Astrocyte of the spinal cord (primary cell): ENCODE results near the gene KRTAP10-3.

Source experiments
- DNase-seq: peaks from one replicate; pipeline ENCODE4 v3.0.0; 2011; ENCODE audit warnings: low read depth, low spot score
- H3K4me3 ChIP-seq: 2 replicates; pipeline ENCODE4 v1.5.1; 2011; ENCODE audit warnings: low read depth, mild to moderate bottlenecking, low read length, moderate library complexity
- in situ Hi-C: cut with HindIII; loops from 2 replicates; pipeline ENCODE4 v1.10.0; 2017; ENCODE audit warnings: low sequenced_read_pairs
- TF ChIP-seq, protein P1 (sequence below): IDR thresholded peaks from 2 replicates; pipeline ENCODE4 v1.5.1; 2012; ENCODE audit warnings: low read depth, mild to moderate bottlenecking, low read length, inconsistent platforms

Gene KRTAP10-3

DNA sequence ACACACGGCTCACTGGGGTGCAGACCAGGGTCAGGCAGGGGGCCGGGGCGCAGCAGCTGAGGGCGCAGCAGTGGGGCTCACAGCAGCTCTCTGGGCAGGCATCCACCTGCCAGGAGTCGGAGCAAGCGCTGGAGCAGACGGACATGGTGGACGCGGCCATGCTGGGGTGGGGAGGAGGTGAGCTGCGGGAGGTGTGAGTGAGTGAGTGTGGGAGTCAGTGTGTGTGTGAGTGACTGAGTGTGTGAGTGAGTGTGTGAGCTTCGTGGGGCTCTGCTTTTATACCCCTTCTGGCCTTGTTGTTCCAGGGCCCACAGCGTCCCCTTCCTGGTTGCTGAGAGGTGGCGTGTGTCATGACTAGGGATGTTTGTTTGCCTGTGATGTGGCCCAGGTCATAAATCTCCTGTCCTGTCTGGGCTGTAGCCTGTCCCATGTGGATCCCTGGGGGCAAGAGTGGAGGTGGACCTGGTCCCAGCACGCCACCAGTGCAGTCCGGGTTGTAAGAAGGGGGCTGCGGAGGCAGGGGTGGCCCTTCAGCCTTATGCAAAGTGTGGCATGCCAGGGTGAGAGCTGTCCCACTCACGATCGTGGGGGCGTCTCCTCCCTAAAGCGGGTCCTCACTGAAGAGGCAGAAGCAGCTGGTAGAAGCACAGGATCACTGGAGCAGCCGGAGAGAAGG is 18.5 kb downstream of the KRTAP10-3 start, which contains the start of gene KRTAP10-1:
KRTAP10-1 (minus strand) TSS at position 205 of the 676 bp plus-strand sequence; CDS start at position 160, 45 bp downstream.
- in situ Hi-C loops = no loop called here
- TF ChIP-seq, protein P1, sequence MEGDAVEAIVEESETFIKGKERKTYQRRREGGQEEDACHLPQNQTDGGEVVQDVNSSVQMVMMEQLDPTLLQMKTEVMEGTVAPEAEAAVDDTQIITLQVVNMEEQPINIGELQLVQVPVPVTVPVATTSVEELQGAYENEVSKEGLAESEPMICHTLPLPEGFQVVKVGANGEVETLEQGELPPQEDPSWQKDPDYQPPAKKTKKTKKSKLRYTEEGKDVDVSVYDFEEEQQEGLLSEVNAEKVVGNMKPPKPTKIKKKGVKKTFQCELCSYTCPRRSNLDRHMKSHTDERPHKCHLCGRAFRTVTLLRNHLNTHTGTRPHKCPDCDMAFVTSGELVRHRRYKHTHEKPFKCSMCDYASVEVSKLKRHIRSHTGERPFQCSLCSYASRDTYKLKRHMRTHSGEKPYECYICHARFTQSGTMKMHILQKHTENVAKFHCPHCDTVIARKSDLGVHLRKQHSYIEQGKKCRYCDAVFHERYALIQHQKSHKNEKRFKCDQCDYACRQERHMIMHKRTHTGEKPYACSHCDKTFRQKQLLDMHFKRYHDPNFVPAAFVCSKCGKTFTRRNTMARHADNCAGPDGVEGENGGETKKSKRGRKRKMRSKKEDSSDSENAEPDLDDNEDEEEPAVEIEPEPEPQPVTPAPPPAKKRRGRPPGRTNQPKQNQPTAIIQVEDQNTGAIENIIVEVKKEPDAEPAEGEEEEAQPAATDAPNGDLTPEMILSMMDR = no peak
- DNase-seq = no peak
- no peak within 1 kb of the TSS for H3K4me3 ChIP-seq

DNA sequence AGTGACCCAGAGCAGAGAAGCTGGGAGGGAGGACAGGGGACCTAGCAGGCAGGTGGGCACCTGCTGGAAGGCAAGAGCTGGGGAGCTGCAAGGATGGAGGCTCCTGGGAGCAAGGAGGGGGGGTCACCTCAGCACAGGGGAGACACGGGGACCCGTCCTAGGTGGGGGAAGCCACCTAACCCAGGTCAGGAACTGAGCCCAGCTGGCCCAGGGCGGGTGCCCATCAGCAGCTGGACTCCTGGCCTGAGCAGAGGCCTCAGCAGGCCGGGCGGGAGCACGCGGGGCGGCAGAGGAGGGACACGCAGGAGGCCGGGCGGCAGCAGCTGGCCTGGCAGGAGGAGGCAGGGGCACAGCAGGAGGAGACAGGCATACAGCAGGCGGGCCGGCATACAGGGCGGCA is 19.5 kb downstream of the KRTAP10-3 start:
- TF ChIP-seq, protein P1 = no peak
- DNase-seq = no peak
- in situ Hi-C loops = no loop called here
- no peak overlapping the region for H3K4me3 ChIP-seq

DNA sequence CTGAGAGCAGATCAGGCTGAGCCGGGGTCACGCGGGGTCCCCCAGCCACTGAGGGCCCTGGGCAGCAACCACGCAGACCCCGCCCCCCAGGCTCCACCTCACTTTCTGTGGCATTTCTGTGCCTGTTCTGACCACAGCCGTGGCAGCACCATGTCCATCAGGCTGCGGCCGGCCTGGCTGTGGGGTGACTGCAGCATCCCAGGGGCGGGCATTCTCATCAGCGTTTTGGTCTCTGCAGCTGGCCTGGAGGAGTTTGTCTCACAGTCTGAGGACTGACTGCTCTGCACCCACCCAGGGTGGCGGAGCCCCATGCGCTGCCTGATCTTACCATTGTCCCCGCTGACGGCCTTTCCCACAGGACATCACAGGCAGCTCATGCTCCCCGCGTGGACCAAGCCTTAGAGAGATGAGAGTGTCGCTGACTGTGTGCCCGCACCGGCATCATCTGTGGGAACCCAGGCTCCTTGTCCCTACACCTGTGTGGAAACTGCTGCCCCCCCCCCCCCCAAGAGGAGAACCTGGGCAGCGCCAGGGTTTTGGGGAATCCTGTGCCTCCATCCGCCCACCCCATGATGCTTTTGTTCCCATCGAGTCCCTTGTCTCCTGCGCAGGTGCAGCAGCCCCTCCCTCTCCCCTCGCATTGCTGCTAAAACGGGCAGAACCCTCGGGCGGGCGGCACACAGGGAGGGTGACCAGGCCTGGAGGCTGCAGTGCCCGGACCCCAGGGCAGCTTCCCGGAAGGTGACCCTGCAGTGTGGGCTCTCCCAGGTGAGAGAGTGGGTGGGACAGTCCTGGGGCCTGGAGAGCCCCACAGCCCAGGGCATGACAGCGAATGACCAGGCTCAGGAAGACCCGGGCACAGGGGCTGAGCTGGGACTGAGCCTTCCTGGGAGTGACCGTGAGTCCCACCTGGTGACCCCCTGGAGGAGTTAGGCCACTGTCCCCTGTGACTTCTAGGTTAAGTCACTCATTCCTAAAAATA is 20.4 kb downstream of the KRTAP10-3 start:
- DNase-seq = no peak
- H3K4me3 ChIP-seq = no peak overlapping the region
- TF ChIP-seq, protein P1 = no peak
- in situ Hi-C loops = no loop called here

DNA sequence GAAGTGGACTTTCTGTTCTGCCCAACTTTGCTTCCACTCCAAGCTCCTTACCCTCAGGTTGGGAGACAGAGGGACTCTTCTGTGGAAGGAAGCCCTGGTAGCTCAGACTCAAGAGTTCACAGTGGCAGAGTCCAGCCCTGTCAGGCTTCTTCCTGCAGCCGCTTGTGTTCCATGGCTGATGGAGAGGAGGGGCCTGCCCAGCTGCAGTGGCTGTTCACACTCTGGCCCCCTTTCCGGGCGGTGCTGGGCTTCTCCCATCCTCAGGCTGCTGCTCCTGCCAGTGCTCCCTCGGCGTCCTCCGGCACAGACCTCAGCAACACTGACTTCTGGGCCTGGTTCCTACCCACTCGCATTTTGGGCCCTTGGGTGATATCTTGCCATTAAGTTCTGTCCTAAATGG is 22.6 kb downstream of the KRTAP10-3 start:
- TF ChIP-seq, protein P1 = no peak
- no peak overlapping the region for H3K4me3 ChIP-seq
- in situ Hi-C loops = no loop called here
- no peak for DNase-seq

DNA sequence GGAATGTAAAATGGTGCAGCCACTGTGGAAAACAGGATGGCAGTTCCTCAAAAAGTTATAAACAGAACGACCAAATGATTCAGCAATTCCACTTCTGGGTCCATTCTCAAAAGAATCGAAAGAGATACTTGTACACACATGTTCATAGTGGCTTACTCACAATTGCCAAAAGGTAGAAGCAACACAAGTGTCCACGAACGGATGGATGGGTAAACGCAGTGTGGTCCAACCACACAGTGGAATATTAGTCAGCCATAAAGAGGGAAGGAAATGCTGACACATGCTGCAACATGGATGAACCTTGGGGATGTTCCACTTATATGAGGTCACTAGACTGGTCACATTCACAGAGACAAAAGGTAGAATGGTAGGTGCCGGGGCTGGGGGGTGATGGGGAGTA is 23.9 kb downstream of the KRTAP10-3 start:
- no peak for DNase-seq
- TF ChIP-seq, protein P1 = no peak
- in situ Hi-C loops = no loop called here
- H3K4me3 ChIP-seq = no peak overlapping the region

DNA sequence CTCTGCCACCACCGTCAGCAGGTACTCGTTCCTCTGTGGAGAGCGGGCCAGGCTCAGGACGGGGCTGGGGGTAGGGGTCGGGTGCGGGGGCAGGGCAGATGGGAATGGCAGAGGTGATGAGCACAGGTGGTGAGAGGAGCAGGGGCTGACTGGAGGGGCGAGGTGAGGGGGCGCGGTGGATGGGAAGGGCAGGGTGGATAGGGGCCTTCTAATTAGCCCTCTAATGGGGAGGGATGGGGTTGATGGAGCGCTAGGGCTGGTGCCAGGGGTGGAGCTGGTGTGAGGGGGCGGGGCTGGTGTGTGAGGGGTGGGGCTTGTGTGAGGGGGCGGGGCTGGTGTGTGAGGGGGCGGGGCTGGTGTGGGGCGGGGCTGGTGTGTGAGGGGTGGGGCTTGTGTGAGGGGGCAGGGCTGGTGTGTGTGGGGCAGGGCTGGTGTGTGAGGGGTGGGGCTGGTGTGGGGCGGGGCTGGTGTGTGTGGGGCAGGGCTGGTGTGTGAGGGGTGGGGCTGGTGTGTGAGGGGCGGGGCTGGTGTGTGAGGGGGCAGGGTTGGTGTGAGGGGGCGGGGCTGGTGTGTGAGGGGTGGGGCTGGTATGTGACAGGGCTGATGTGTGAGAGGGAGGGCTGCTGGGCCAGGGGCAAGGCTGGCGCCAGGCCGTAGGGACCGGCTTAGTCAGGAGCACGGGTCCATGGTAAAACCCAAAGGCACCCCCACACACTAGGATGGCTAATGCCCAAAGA is 24.5 kb downstream of the KRTAP10-3 start:
- DNase-seq = no peak
- TF ChIP-seq, protein P1 = no peak
- in situ Hi-C loops = no loop called here
- no peak overlapping the region for H3K4me3 ChIP-seq
